Ureter (tissue), 1 donor: ENCODE data around the gene DNAJC16. TPM values are rescaled to one million over a fixed set of nuclear protein-coding genes. Genes with fewer than 3 reads are reported as not detected.
"Not testable (repeated sequence)": the region's sequence is repeated elsewhere in the genome, so short reads cannot be mapped to it uniquely, and the experiment has no call there.

ENCODE experiments used
- DNase-seq: peaks from one replicate; pipeline ENCODE4 v3.0.0-alpha.2; 2020; ENCODE audit warnings: low spot score
- total RNA-seq: library from RNA; stranded (reverse); gene quantifications from one replicate; pipeline ENCODE4 v1.2.4, GENCODE V29; 2023
- donor health status: DM: yes; HTN: yes; CAD: no.

The DNAJC16 gene
- total RNA-seq: 43.8 TPM

- peak; percentile 100 for DNase-seq
These were observed at the start of gene DNAJC16 for GRCh38 chr1:15526490-15527339. TSS of gene DNAJC16 (plus strand) at chr1:15526848. CDS start at chr1:15529106, 2,258 bp downstream.

GRCh38 chr1:15476927-15477326 lies 49.7 kb upstream of the DNAJC16 start:
- no peak for DNase-seq

GRCh38 chr1:15477646-15478212 lies 48.9 kb upstream of the DNAJC16 start:
- no peak for DNase-seq

- DNase-seq: no peak
These were observed 46.8 kb upstream of the DNAJC16 start for GRCh38 chr1:15479654-15480347.

GRCh38 chr1:15482455-15482854 lies 44.2 kb upstream of the DNAJC16 start:
- not testable (repeated sequence) for DNase-seq

GRCh38 chr1:15482983-15483543 lies 43.6 kb upstream of the DNAJC16 start:
- DNase-seq: not testable (repeated sequence)

- no peak for DNase-seq
These were observed 42.7 kb upstream of the DNAJC16 start for GRCh38 chr1:15483971-15484370.

- DNase-seq: not testable (repeated sequence)
These were observed 42.2 kb upstream of the DNAJC16 start for GRCh38 chr1:15484443-15484842.

GRCh38 chr1:15485636-15486035 lies 41.0 kb upstream of the DNAJC16 start:
- DNase-seq: no peak

GRCh38 chr1:15486844-15487610 lies 39.6 kb upstream of the DNAJC16 start:
- DNase-seq: not testable (repeated sequence)

- DNase-seq: no peak
These were observed 38.3 kb upstream of the DNAJC16 start for GRCh38 chr1:15488371-15488770.

- no peak for DNase-seq
These were observed 37.5 kb upstream of the DNAJC16 start for GRCh38 chr1:15489052-15489736.

- not testable (repeated sequence) for DNase-seq
These were observed 35.6 kb upstream of the DNAJC16 start for GRCh38 chr1:15491010-15491409.

- no peak for DNase-seq
These were observed 34.1 kb upstream of the DNAJC16 start for GRCh38 chr1:15492596-15492995.

GRCh38 chr1:15493869-15494390 lies 32.7 kb upstream of the DNAJC16 start:
- DNase-seq: no peak

- DNase-seq: no peak
These were observed 26.2 kb upstream of the DNAJC16 start for GRCh38 chr1:15500184-15501178.

- no peak for DNase-seq
These were observed 25.2 kb upstream of the DNAJC16 start for GRCh38 chr1:15501208-15502032.

- no peak for DNase-seq
These were observed 22.2 kb upstream of the DNAJC16 start for GRCh38 chr1:15504436-15504835.
